GM06990 (cell line): ENCODE measurements around the gene KRTAP5-4.

Experiments used
- DNase-seq: peaks from one replicate; pipeline ENCODE4 v3.0.0-alpha.2; 2011; ENCODE audit not compliant: insufficient read length; ENCODE audit errors: extremely low read depth
- H3K27me3 ChIP-seq: replicated peaks from 2 replicates; pipeline ENCODE4 v1.6.0; 2011; ENCODE audit warnings: low read length; ENCODE audit not compliant: control insufficient read depth, insufficient read depth
- H3K36me3 ChIP-seq: 2 replicates; pipeline ENCODE4 v1.5.1; 2011; ENCODE audit warnings: low read length; ENCODE audit not compliant: control insufficient read depth, insufficient read depth
- H3K4me3 ChIP-seq: replicated peaks from 2 replicates; pipeline ENCODE4 v1.5.1; 2011; ENCODE audit warnings: low read depth, mild to moderate bottlenecking, control low read depth, low read length
- CTCF ChIP-seq: IDR thresholded peaks from 2 replicates; pipeline ENCODE4 v1.5.1; 2011; ENCODE audit warnings: low read length, control low read depth, mild to moderate bottlenecking, inconsistent platforms; ENCODE audit not compliant: insufficient read depth, poor library complexity, severe bottlenecking

Gene KRTAP5-4

GRCh38 chr11:1653541-1654387 lies 31.8 kb upstream of the KRTAP5-4 start:
- TF ChIP-seq CTCF: no peak
- Histone ChIP-seq H3K36me3 (no peaks in the 10 kb centered on the region), H3K27me3 (peaks cover 2% of the 10 kb centered on the region), H3K4me3 (no peak overlapping the region)
- DNase-seq: no peak

GRCh38 chr11:1652771-1653540 lies 31.0 kb upstream of the KRTAP5-4 start:
- Histone ChIP-seq H3K36me3 (no peaks in the 10 kb centered on the region), H3K27me3 (peaks cover 2% of the 10 kb centered on the region), H3K4me3 (no peak overlapping the region)
- peak; percentile 96 for TF ChIP-seq CTCF
- peak; percentile 48 for DNase-seq

- no peak for TF ChIP-seq CTCF
- no peak for DNase-seq
- no peaks in the 10 kb centered on the region for H3K36me3 ChIP-seq
- H3K4me3 ChIP-seq: no peak overlapping the region
- H3K27me3 ChIP-seq: peaks cover 2% of the 10 kb centered on the region
Observed at GRCh38 chr11:1652442-1652770, 30.5 kb upstream of the KRTAP5-4 start.

- peaks cover 2% of the 10 kb centered on the region for H3K27me3 ChIP-seq
Observed at GRCh38 chr11:1652026-1652425, 30.1 kb upstream of the KRTAP5-4 start.

GRCh38 chr11:1651411-1651980 lies 29.6 kb upstream of the KRTAP5-4 start:
- no peaks in the 10 kb centered on the region for H3K36me3 ChIP-seq
- H3K4me3 ChIP-seq: no peak overlapping the region
- DNase-seq: no peak
- TF ChIP-seq CTCF: no peak
- H3K27me3 ChIP-seq: peaks cover 2% of the 10 kb centered on the region

More at GRCh38 chr11:1652026-1652425, 30.1 kb upstream of the KRTAP5-4 start:
- Histone ChIP-seq H3K4me3 (no peak overlapping the region), H3K36me3 (no peaks in the 10 kb centered on the region)
- no peak for DNase-seq
- TF ChIP-seq CTCF: no peak
